GM23338 (cell line): ENCODE results near the gene CDYL.

Experiments
- CREB1 ChIP-seq: fragments of 250-450 bp; sonication (Bioruptor Pico); IDR thresholded peaks from 2 replicates; pipeline ENCODE4 v1.5.0; 2020; ENCODE audit warnings: low read depth, mild to moderate bottlenecking, moderate library complexity
- EZH2 ChIP-seq: fragments of 200-600 bp; sonication (generic); IDR thresholded peaks from one replicate; pipeline ENCODE4 v1.8.0; 2017; ENCODE audit warnings: antibody characterized with exemption, mild to moderate bottlenecking, low read depth; ENCODE audit not compliant: unreplicated experiment
- EZH2phosphoT487 ChIP-seq: fragments of 200-600 bp; sonication (generic); IDR thresholded peaks from one replicate; pipeline ENCODE4 v1.8.1; 2018; ENCODE audit warnings: antibody characterized with exemption; ENCODE audit not compliant: unreplicated experiment
- JUNB ChIP-seq: IDR thresholded peaks from one replicate; pipeline ENCODE4 v1.6.1; 2016; ENCODE audit warnings: antibody characterized with exemption; ENCODE audit not compliant: unreplicated experiment
- NANOG ChIP-seq: IDR thresholded peaks from 2 replicates; pipeline ENCODE4 v1.6.1; 2016; ENCODE audit warnings: antibody characterized with exemption, borderline replicate concordance
- POLR2AphosphoS5 ChIP-seq: IDR thresholded peaks from 2 replicates; pipeline ENCODE4 v1.6.1; 2016; ENCODE audit warnings: antibody characterized with exemption, low read depth
- ZNF331 ChIP-seq: fragments of 250-450 bp; sonication (Bioruptor Pico); IDR thresholded peaks from 2 replicates; pipeline ENCODE4 v1.5.0; 2020; ENCODE audit warnings: low read depth, mild to moderate bottlenecking, moderate library complexity
- TF ChIP-seq, protein P1 (sequence below), 2 experiments: fragments of 200-600 bp in 1 of 2; sonication (generic) in 1 of 2; conservative IDR thresholded peaks; 2 replicates each; pipeline versions ENCODE4 v1.5.1 to v1.6.1; 2016 to 2017; ENCODE audit warnings: antibody characterized with exemption in 2 of 2, low read depth in 2 of 2, mild to moderate bottlenecking in 2 of 2, moderate library complexity in 1 of 2
- TF ChIP-seq, protein P2 (sequence below): fragments of 250-450 bp; sonication (Bioruptor Pico); IDR thresholded peaks from 2 replicates; pipeline ENCODE4 v1.5.0; 2020; ENCODE audit warnings: mild to moderate bottlenecking, moderate library complexity
- TF ChIP-seq, protein P3 (sequence below): IDR thresholded peaks from 2 replicates; pipeline ENCODE4 v1.6.1; 2016; ENCODE audit warnings: antibody characterized with exemption
- TF ChIP-seq, protein P4 (sequence below): IDR thresholded peaks from one replicate; pipeline ENCODE4 v1.6.1; 2018; ENCODE audit warnings: antibody characterized with exemption; ENCODE audit not compliant: unreplicated experiment

DNA sequence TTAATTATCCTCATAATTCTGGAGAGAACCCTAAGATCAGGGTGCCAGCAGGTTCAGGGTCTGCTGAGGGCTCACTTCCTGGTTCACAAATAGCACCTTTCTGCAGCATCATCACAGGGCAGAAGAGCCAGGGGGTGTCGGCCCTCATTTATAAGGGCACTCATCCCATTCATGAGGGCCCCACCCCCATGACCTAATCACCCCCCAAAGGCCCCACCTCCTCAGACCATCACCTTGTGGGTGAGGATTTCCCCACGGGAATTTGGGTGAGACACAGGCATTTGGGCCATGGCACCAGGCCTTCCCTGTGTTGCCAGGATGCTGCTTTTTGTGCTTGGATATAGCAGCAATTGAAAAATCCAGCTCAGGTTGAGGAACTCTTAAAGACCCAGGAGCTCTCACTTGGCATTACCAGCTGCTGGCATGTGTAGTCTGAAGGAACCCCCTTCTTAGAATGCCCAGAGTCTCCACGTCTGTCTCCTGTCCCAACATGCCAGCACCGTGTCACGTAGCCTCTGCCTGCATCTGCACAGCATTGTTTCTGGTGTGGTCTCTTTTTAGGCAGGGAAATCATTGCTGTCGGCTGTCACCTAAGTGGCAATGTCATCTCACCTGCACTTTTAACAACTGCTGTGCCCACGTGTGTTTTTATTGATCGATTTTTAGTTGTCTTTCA is 156.2 kb downstream of the CDYL start:
- TF ChIP-seq, protein P1, sequence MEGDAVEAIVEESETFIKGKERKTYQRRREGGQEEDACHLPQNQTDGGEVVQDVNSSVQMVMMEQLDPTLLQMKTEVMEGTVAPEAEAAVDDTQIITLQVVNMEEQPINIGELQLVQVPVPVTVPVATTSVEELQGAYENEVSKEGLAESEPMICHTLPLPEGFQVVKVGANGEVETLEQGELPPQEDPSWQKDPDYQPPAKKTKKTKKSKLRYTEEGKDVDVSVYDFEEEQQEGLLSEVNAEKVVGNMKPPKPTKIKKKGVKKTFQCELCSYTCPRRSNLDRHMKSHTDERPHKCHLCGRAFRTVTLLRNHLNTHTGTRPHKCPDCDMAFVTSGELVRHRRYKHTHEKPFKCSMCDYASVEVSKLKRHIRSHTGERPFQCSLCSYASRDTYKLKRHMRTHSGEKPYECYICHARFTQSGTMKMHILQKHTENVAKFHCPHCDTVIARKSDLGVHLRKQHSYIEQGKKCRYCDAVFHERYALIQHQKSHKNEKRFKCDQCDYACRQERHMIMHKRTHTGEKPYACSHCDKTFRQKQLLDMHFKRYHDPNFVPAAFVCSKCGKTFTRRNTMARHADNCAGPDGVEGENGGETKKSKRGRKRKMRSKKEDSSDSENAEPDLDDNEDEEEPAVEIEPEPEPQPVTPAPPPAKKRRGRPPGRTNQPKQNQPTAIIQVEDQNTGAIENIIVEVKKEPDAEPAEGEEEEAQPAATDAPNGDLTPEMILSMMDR (conservative IDR thresholded peaks at IDR 0.05; ENCODE audit: low read depth in 2 of 2): no peak
- TF ChIP-seq POLR2AphosphoS5 (0 out of 2 replicates have a peak, but pooled peaks have one; percentile 3), EZH2phosphoT487 (no peak), ZNF331 (CRISPR knock-in tag) (no peak), EZH2 (no peak), CREB1 (CRISPR knock-in tag) (no peak), JUNB (no peak), NANOG (no peak)
- TF ChIP-seq, protein P2, sequence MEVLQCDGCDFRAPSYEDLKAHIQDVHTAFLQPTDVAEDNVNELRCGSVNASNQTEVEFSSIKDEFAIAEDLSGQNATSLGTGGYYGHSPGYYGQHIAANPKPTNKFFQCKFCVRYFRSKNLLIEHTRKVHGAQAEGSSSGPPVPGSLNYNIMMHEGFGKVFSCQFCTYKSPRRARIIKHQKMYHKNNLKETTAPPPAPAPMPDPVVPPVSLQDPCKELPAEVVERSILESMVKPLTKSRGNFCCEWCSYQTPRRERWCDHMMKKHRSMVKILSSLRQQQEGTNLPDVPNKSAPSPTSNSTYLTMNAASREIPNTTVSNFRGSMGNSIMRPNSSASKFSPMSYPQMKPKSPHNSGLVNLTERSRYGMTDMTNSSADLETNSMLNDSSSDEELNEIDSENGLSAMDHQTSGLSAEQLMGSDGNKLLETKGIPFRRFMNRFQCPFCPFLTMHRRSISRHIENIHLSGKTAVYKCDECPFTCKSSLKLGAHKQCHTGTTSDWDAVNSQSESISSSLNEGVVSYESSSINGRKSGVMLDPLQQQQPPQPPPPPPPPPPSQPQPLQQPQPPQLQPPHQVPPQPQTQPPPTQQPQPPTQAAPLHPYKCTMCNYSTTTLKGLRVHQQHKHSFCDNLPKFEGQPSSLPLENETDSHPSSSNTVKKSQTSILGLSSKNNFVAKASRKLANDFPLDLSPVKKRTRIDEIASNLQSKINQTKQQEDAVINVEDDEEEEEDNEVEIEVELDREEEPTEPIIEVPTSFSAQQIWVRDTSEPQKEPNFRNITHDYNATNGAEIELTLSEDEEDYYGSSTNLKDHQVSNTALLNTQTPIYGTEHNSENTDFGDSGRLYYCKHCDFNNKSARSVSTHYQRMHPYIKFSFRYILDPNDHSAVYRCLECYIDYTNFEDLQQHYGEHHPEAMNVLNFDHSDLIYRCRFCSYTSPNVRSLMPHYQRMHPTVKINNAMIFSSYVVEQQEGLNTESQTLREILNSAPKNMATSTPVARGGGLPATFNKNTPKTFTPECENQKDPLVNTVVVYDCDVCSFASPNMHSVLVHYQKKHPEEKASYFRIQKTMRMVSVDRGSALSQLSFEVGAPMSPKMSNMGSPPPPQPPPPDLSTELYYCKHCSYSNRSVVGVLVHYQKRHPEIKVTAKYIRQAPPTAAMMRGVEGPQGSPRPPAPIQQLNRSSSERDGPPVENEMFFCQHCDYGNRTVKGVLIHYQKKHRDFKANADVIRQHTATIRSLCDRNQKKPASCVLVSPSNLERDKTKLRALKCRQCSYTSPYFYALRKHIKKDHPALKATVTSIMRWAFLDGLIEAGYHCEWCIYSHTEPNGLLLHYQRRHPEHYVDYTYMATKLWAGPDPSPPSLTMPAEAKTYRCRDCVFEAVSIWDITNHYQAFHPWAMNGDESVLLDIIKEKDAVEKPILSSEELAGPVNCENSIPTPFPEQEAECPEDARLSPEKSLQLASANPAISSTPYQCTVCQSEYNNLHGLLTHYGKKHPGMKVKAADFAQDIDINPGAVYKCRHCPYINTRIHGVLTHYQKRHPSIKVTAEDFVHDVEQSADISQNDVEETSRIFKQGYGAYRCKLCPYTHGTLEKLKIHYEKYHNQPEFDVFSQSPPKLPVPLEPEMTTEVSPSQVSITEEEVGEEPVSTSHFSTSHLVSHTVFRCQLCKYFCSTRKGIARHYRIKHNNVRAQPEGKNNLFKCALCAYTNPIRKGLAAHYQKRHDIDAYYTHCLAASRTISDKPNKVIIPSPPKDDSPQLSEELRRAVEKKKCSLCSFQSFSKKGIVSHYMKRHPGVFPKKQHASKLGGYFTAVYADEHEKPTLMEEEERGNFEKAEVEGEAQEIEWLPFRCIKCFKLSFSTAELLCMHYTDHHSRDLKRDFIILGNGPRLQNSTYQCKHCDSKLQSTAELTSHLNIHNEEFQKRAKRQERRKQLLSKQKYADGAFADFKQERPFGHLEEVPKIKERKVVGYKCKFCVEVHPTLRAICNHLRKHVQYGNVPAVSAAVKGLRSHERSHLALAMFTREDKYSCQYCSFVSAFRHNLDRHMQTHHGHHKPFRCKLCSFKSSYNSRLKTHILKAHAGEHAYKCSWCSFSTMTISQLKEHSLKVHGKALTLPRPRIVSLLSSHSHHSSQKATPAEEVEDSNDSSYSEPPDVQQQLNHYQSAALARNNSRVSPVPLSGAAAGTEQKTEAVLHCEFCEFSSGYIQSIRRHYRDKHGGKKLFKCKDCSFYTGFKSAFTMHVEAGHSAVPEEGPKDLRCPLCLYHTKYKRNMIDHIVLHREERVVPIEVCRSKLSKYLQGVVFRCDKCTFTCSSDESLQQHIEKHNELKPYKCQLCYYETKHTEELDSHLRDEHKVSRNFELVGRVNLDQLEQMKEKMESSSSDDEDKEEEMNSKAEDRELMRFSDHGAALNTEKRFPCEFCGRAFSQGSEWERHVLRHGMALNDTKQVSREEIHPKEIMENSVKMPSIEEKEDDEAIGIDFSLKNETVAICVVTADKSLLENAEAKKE (CRISPR knock-in tag): no peak
- TF ChIP-seq, protein P3, sequence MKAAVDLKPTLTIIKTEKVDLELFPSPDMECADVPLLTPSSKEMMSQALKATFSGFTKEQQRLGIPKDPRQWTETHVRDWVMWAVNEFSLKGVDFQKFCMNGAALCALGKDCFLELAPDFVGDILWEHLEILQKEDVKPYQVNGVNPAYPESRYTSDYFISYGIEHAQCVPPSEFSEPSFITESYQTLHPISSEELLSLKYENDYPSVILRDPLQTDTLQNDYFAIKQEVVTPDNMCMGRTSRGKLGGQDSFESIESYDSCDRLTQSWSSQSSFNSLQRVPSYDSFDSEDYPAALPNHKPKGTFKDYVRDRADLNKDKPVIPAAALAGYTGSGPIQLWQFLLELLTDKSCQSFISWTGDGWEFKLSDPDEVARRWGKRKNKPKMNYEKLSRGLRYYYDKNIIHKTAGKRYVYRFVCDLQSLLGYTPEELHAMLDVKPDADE: no peak
- TF ChIP-seq, protein P4, sequence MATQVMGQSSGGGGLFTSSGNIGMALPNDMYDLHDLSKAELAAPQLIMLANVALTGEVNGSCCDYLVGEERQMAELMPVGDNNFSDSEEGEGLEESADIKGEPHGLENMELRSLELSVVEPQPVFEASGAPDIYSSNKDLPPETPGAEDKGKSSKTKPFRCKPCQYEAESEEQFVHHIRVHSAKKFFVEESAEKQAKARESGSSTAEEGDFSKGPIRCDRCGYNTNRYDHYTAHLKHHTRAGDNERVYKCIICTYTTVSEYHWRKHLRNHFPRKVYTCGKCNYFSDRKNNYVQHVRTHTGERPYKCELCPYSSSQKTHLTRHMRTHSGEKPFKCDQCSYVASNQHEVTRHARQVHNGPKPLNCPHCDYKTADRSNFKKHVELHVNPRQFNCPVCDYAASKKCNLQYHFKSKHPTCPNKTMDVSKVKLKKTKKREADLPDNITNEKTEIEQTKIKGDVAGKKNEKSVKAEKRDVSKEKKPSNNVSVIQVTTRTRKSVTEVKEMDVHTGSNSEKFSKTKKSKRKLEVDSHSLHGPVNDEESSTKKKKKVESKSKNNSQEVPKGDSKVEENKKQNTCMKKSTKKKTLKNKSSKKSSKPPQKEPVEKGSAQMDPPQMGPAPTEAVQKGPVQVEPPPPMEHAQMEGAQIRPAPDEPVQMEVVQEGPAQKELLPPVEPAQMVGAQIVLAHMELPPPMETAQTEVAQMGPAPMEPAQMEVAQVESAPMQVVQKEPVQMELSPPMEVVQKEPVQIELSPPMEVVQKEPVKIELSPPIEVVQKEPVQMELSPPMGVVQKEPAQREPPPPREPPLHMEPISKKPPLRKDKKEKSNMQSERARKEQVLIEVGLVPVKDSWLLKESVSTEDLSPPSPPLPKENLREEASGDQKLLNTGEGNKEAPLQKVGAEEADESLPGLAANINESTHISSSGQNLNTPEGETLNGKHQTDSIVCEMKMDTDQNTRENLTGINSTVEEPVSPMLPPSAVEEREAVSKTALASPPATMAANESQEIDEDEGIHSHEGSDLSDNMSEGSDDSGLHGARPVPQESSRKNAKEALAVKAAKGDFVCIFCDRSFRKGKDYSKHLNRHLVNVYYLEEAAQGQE: no peak
